GM18505 (cell line): ENCODE measurements around the gene CD59.

Experiments
- ATAC-seq: cut with Tn5 transposase; IDR thresholded peaks from one replicate; pipeline ENCODE4 v1.9.1; 2021; ENCODE audit not compliant: unreplicated experiment
- POLR2A ChIP-seq: IDR thresholded peaks from 4 replicates; pipeline ENCODE4 v1.6.1; 2011; ENCODE audit warnings: borderline replicate concordance; ENCODE audit not compliant: insufficient read depth, insufficient read length; ENCODE audit errors: extremely low read depth

The CD59 gene

GRCh38 chr11:33770236-33770635 is 34.0 kb upstream of the CD59 start:
- TF ChIP-seq POLR2A: no peak
- no peak for ATAC-seq

GRCh38 chr11:33769542-33769941 is 33.3 kb upstream of the CD59 start:
- TF ChIP-seq POLR2A: no peak
- ATAC-seq: no peak

- no peak for TF ChIP-seq POLR2A
- no peak for ATAC-seq
These were observed 31.4 kb upstream of the CD59 start for GRCh38 chr11:33767624-33768023.

GRCh38 chr11:33766085-33766484 is 29.9 kb upstream of the CD59 start:
- ATAC-seq: no peak
- TF ChIP-seq POLR2A: no peak

GRCh38 chr11:33761471-33761870 is 25.2 kb upstream of the CD59 start:
- no peak for TF ChIP-seq POLR2A
- ATAC-seq: peak; percentile 70

- peak; percentile 89 for ATAC-seq
- TF ChIP-seq POLR2A: no peak
These were observed 17.2 kb upstream of the CD59 start for GRCh38 chr11:33753304-33753967.

GRCh38 chr11:33751878-33752277 is 15.7 kb upstream of the CD59 start:
- no peak for ATAC-seq
- no peak for TF ChIP-seq POLR2A

- no peak for TF ChIP-seq POLR2A
These were observed 11.8 kb upstream of the CD59 start for GRCh38 chr11:33747979-33748378.

GRCh38 chr11:33743291-33743690 is 7.1 kb upstream of the CD59 start:
- ATAC-seq: no peak
- no peak for TF ChIP-seq POLR2A

More at GRCh38 chr11:33747979-33748378, 11.8 kb upstream of the CD59 start:
- no peak for ATAC-seq

- ATAC-seq: no peak
- TF ChIP-seq POLR2A: no peak
These were observed 6.1 kb upstream of the CD59 start for GRCh38 chr11:33742249-33742851.

- ATAC-seq: no peak
- no peak for TF ChIP-seq POLR2A
These were observed 5.6 kb upstream of the CD59 start for GRCh38 chr11:33741806-33742205.

- no peak for ATAC-seq
- TF ChIP-seq POLR2A: no peak
These were observed 1.2 kb upstream of the CD59 start for GRCh38 chr11:33737362-33737821.

- ATAC-seq: peak; percentile 46
- no peak for TF ChIP-seq POLR2A
These were observed 714 bp downstream of the CD59 start for GRCh38 chr11:33735271-33736147.

- ATAC-seq: no peak
- no peak for TF ChIP-seq POLR2A
These were observed 1.6 kb downstream of the CD59 start for GRCh38 chr11:33734441-33735270.

- ATAC-seq: no peak
- no peak for TF ChIP-seq POLR2A
These were observed 2.2 kb downstream of the CD59 start for GRCh38 chr11:33733980-33734379.
